Peyer's patch (tissue), 4 donors: ENCODE data around the gene HSPB3. TPM values are rescaled to one million over a fixed set of nuclear protein-coding genes. Genes with fewer than 3 reads are reported as not detected.

Source experiments
- DNase-seq, 3 donors: peaks; one replicate each; pipeline ENCODE4 v3.0.0-alpha.2; 2017 to 2019
- H3K27ac ChIP-seq, 4 donors: fragments of 200-600 bp; sonication (generic); one replicate each; pipeline ENCODE4 v1.5.1; 2016 to 2019
- H3K27me3 ChIP-seq, 2 donors: fragments of 200-600 bp; sonication (generic); one replicate each; pipeline ENCODE4 v1.5.1; 2019
- H3K36me3 ChIP-seq, 3 donors: fragments of 200-600 bp; sonication (generic); one replicate each; pipeline ENCODE4 v1.5.1; 2016 to 2019
- H3K4me1 ChIP-seq, 4 donors: fragments of 200-600 bp; sonication (generic); one replicate each; pipeline ENCODE4 v1.5.1; 2016 to 2019
- H3K4me3 ChIP-seq, 4 donors: fragments of 200-600 bp; sonication (generic); 1 replicate in 3 of 4; 2 replicates in 1 of 4; pipeline ENCODE4 v1.5.1; 2016 to 2019; ENCODE audit warnings: mild to moderate bottlenecking in 1 of 4
- H3K9me3 ChIP-seq, 4 donors: fragments of 200-600 bp; sonication (generic); one replicate each; pipeline ENCODE4 v1.5.1; 2016 to 2019; ENCODE audit warnings: mild to moderate bottlenecking in 1 of 4
- POLR2A ChIP-seq, 2 donors: fragments of 450-650 bp; IDR thresholded peaks; one replicate each; pipeline ENCODE4 v1.5.1; 2017; ENCODE audit warnings: antibody characterized with exemption in 2 of 2, mild to moderate bottlenecking in 2 of 2, moderate library complexity in 2 of 2
- total RNA-seq, 4 donors: library from RNA; depleted of rRNA; stranded (reverse); fragments of >200 nt; gene quantifications; one replicate each; pipeline ENCODE4 v1.1.0, GENCODE V29; 2016
- TF ChIP-seq, protein P1 (sequence below), 6 experiments: fragments of 450-650 bp in 4 of 6; fragments of 200-600 bp in 2 of 6; sonication (generic) in 1 of 6; IDR thresholded peaks; one replicate each; pipeline ENCODE4 v1.5.1; 2017 to 2019; ENCODE audit warnings: antibody characterized with exemption in 6 of 6, mild to moderate bottlenecking in 3 of 6, moderate library complexity in 1 of 6

The HSPB3 gene
- total RNA-seq, 4 donors from 2014 or later, result not detected

DNA sequence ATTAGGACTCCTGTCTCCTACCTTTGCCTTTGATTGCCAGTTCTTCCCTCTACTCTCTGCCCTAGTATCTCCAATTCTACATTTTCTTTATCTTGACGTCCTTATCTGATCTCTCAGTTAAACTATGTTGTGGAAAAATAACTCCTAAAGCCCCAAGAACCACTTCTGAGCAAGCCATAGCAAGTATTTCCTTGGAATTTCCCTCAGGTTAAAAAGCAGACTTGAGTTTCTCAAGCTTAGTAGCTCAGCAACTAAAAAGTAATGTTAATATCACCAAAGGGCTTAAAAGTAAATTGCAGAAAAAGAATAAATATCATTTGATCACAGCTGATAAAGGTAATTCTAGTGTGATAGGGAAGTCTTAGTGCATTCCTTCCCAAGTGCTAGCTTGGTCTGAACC lies 13.2 kb upstream of the HSPB3 start:
- Histone ChIP-seq H3K27me3 (no peaks in the 10 kb centered on the region), H3K27ac (no peak overlapping the region)

DNA sequence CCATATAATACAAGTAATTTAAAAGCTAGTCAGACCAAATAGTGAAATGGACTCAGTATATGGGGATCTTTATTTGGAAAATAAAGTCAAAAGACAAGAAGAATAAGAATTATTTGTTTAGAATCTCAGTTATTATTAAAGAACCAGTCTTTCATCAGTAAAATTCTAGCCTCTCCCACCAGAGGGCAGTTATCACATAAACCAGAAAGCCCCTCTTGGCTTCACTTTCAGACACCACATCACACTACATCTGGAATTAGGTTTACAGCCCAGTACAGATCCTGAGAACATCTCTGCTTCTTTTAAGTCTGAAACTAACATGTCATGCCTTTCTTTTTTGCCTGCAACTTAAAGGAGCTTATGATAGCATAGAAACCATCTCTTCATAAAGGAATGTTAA lies 12.2 kb upstream of the HSPB3 start:
- H3K9me3 ChIP-seq, result no peaks in the 10 kb centered on the region
- H3K36me3 ChIP-seq, result no peaks in the 10 kb centered on the region
- no peaks in the 10 kb centered on the region for H3K27me3 ChIP-seq
- H3K4me1 ChIP-seq, result no peaks in the 10 kb centered on the region
- TF ChIP-seq, protein P1, sequence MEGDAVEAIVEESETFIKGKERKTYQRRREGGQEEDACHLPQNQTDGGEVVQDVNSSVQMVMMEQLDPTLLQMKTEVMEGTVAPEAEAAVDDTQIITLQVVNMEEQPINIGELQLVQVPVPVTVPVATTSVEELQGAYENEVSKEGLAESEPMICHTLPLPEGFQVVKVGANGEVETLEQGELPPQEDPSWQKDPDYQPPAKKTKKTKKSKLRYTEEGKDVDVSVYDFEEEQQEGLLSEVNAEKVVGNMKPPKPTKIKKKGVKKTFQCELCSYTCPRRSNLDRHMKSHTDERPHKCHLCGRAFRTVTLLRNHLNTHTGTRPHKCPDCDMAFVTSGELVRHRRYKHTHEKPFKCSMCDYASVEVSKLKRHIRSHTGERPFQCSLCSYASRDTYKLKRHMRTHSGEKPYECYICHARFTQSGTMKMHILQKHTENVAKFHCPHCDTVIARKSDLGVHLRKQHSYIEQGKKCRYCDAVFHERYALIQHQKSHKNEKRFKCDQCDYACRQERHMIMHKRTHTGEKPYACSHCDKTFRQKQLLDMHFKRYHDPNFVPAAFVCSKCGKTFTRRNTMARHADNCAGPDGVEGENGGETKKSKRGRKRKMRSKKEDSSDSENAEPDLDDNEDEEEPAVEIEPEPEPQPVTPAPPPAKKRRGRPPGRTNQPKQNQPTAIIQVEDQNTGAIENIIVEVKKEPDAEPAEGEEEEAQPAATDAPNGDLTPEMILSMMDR (IDR thresholded peaks at IDR 0.05), result peak in 4 of 6 experiments; percentile 12 to 27 (median 22)
- no peak for TF ChIP-seq POLR2A (IDR thresholded peaks at IDR 0.05)
- DNase-seq, result no peak
- H3K27ac ChIP-seq, result no peak overlapping the region
- no peak overlapping the region for H3K4me3 ChIP-seq

More for the DNA sequence above, 13.2 kb upstream of the HSPB3 start:
- no peaks in the 10 kb centered on the region for H3K36me3 ChIP-seq
- H3K9me3 ChIP-seq, result no peaks in the 10 kb centered on the region
- H3K4me1 ChIP-seq, result no peaks in the 10 kb centered on the region
- no peak for DNase-seq
- H3K4me3 ChIP-seq, result no peak overlapping the region
- TF ChIP-seq POLR2A (IDR thresholded peaks at IDR 0.05), result no peak
- TF ChIP-seq, protein P1 (IDR thresholded peaks at IDR 0.05), result no peak

DNA sequence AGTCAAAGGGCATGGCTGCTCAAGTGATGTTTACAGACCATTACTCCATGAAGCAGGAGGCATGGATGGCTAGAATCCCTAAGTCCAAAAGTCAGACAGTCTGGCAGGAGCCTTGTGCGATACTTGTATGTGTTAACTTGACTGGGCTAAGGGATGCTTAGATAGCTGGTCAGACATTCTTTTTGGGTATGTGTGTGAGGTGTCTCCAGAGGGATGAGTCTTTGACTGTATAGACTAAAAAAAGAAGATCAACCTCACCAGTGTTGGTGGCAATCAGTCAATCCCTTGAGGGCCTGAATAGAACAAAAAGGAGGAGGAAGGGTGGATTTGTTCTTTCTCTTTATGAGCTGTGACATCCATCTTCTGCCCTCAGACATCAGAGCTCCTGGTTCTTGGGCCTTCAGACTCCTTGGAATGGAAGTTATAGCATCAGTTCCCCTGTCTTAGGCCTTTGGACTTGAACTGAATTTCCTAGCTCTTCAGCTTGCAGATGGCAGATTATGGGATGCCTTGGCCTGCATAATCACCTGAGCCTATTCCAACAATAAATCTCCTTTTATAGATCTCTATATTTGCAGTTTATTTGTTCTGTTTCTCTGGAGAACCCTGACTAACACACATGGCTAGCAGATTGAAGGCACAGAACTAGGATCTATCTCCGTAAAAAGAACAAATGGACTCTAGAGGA lies 9.7 kb upstream of the HSPB3 start:
- TF ChIP-seq, protein P1 (IDR thresholded peaks at IDR 0.05), result no peak
- no peak for TF ChIP-seq POLR2A (IDR thresholded peaks at IDR 0.05)
- H3K27ac ChIP-seq, result no peak overlapping the region
- no peaks in the 10 kb centered on the region for H3K36me3 ChIP-seq
- no peak overlapping the region for H3K4me3 ChIP-seq
- DNase-seq, result no peak
- H3K4me1 ChIP-seq, result no peaks in the 10 kb centered on the region
- H3K9me3 ChIP-seq, result no peaks in the 10 kb centered on the region
- H3K27me3 ChIP-seq, result no peaks in the 10 kb centered on the region

DNA sequence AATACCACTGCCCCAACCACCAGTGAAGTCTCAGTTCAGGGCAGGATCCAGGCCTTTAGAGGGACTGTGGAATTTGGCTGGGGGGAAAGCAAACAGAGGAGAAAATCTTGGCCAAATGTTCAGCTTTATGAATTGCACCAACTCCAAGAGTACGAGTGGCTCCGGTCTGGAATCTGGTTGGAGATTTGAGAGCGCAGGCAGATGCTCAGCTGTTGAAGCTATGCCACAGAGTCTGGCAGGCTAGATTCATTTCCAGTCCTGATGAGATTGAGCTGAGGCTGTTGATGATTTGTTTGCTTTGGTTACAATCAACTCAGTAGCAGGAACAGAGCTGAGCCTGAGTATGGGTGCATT lies 9.1 kb upstream of the HSPB3 start:
- no peaks in the 10 kb centered on the region for H3K36me3 ChIP-seq
- TF ChIP-seq POLR2A (IDR thresholded peaks at IDR 0.05), result no peak
- TF ChIP-seq, protein P1 (IDR thresholded peaks at IDR 0.05), result no peak
- no peak for DNase-seq
- H3K27ac ChIP-seq, result no peak overlapping the region
- no peaks in the 10 kb centered on the region for H3K4me1 ChIP-seq
- H3K4me3 ChIP-seq, result no peak overlapping the region
- H3K9me3 ChIP-seq, result no peaks in the 10 kb centered on the region
- H3K27me3 ChIP-seq, result no peaks in the 10 kb centered on the region

DNA sequence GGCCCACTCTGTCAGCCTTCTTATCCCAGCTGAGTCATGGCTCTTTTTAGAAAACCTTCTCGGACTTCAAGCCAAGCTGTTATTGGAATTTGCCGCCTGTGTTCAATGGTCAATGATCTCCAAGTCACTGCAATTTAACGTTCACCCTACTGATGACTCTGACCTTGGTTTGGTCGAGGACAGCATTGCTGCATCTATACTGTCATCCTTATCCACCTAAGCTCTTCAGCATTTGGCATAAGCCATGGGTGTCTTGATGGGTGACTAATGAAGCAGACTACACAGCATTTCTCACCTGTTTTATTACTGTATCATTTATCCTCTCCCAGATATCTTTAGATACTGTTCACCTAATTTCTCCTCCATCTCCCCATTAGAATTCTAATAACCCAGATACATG lies 5.6 kb upstream of the HSPB3 start:
- Histone ChIP-seq H3K9me3 (no peaks in the 10 kb centered on the region), H3K4me1 (no peaks in the 10 kb centered on the region), H3K27ac (no peak overlapping the region), H3K4me3 (no peak overlapping the region), H3K27me3 (no peaks in the 10 kb centered on the region), H3K36me3 (no peaks in the 10 kb centered on the region)
- no peak for DNase-seq
- no peak for TF ChIP-seq POLR2A (IDR thresholded peaks at IDR 0.05)
- TF ChIP-seq, protein P1 (IDR thresholded peaks at IDR 0.05), result no peak

DNA sequence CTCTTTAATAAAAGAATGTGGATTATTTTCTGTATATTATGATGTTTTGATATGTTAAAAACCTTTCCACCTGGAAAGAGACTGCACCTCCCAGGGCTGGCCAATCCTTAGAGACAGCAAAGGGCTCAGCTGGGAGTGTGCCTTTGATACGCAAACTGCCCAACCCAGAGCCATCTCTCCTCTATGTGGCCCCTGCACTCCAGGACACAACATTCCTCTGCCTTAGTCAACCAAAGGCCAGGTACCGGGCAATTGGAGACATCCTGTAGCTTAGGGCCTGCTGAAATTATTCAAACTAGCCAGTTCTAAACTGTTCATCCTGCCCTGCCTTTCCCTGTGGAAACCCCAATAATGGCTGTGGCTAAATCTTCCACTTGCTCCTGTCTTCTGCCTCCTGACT lies 5.0 kb upstream of the HSPB3 start:
- no peak for DNase-seq
- no peaks in the 10 kb centered on the region for H3K36me3 ChIP-seq
- H3K4me1 ChIP-seq, result no peaks in the 10 kb centered on the region

More for the DNA sequence above, 5.0 kb upstream of the HSPB3 start:
- no peak for TF ChIP-seq POLR2A (IDR thresholded peaks at IDR 0.05)
- TF ChIP-seq, protein P1 (IDR thresholded peaks at IDR 0.05), result no peak
- Histone ChIP-seq H3K4me3 (no peak overlapping the region), H3K9me3 (no peaks in the 10 kb centered on the region), H3K27me3 (no peaks in the 10 kb centered on the region), H3K27ac (no peak overlapping the region)
